HepG2 (cell line): ENCODE data around the gene C1S. TPM values are rescaled to one million over a fixed set of nuclear protein-coding genes. Genes with fewer than 3 reads are reported as not detected.
"Not testable (repeated sequence)": the region's sequence is repeated elsewhere in the genome, so short reads cannot be mapped to it uniquely, and the experiment has no call there.

Experiments used
- ATAC-seq: fragments of 200-7000 bp; cut with Tn5 transposase; 3 replicates; pipeline ENCODE4 v1.9.1; 2020; ENCODE audit warnings: mild to moderate bottlenecking, moderate library complexity
- BruUV-seq: library from RNA; stranded (reverse); fragments of 400-500 nt; replicated peaks from 2 replicates; lab custom pipeline; 2021; lab: Mats Ljungman, UMichigan
- CTCF ChIA-PET: fragments of 300-600 bp; formaldehyde crosslinking; extraction: SDS; loops from one replicate; lab custom pipeline; 2021; ENCODE audit warnings: low total read pairs, inconsistent platforms, low intra/inter-chr PET ratio; lab: Yijun Ruan, JAX
- POLR2A ChIA-PET: fragments of 350-600 bp; sonication (Branson Sonifier 250); formaldehyde crosslinking; loops from one replicate; lab custom pipeline; 2020; ENCODE audit warnings: antibody characterized with exemption, inconsistent platforms; lab: Yijun Ruan, JAX
- DNase-seq: peaks from one replicate; pipeline ENCODE4 v3.0.0-alpha.2; 2015; ENCODE audit warnings: low spot score
- FAIRE-seq: peaks from 3 replicates; lab custom pipeline; 2011; peaks lifted over from hg19 to GRCh38; lab: Jason Lieb, UNC
- H2AFZ ChIP-seq: one replicate; pipeline ENCODE4 v1.6.1; 2011; ENCODE audit warnings: low read length, inconsistent platforms
- H3K27ac ChIP-seq: fragments of 300-600 bp; 3 replicates; pipeline ENCODE4 v1.8.0; 2011; ENCODE audit warnings: mixed run types, mild to moderate bottlenecking, mixed read lengths, low read length, inconsistent platforms; ENCODE audit not compliant: insufficient read depth; ENCODE audit errors: extremely low read length
- H3K27me3 ChIP-seq, 2 experiments: fragments of 200-600 bp in 1 of 2; 2 replicates in 1 of 2; 3 replicates in 1 of 2; pipeline versions ENCODE4 v1.6.0 to v1.8.0; 2011; ENCODE audit warnings: low read length in 2 of 2, mild to moderate bottlenecking in 2 of 2, moderate library complexity in 2 of 2, inconsistent platforms in 1 of 2; ENCODE audit not compliant: insufficient read depth in 2 of 2, control insufficient read depth in 1 of 2
- H3K36me3 ChIP-seq, 2 experiments: fragments of 200-600 bp in 1 of 2; replicated peaks in 1 of 2; 2 replicates in 1 of 2; 3 replicates in 1 of 2; pipeline versions ENCODE4 v1.5.1 to v1.8.0; 2011; ENCODE audit warnings: low read length in 2 of 2, inconsistent platforms in 1 of 2; ENCODE audit not compliant: insufficient read depth in 2 of 2, control insufficient read depth in 1 of 2
- H3K4me1 ChIP-seq: 2 replicates; pipeline ENCODE4 v1.5.1; 2012; ENCODE audit warnings: low read length, inconsistent platforms; ENCODE audit not compliant: insufficient read depth
- H3K4me2 ChIP-seq: 2 replicates; pipeline ENCODE4 v1.6.0; 2011; ENCODE audit warnings: low read depth, low read length, inconsistent platforms
- H3K4me3 ChIP-seq, 3 experiments: fragments of 200-600 bp in 1 of 3; sonication (generic), shearing (Covaris generic) in 1 of 3; replicated peaks in 1 of 3; 2 replicates each; pipeline ENCODE4 v1.5.1; 2011 to 2016; ENCODE audit warnings: low read length in 3 of 3, inconsistent platforms in 2 of 3, low read depth in 2 of 3, mild to moderate bottlenecking in 2 of 3, control low read depth in 1 of 3, mixed read lengths in 1 of 3; ENCODE audit not compliant: insufficient read depth in 1 of 3
- H3K79me2 ChIP-seq: one replicate; pipeline ENCODE4 v1.6.1; 2011; ENCODE audit warnings: low read length, inconsistent platforms; ENCODE audit not compliant: insufficient read depth
- H3K9ac ChIP-seq: 2 replicates; pipeline ENCODE4 v1.6.0; 2011; ENCODE audit warnings: mild to moderate bottlenecking, low read depth, low read length, inconsistent platforms; ENCODE audit not compliant: insufficient read depth
- H3K9me3 ChIP-seq: 2 replicates; pipeline ENCODE4 v1.5.1; 2012; ENCODE audit warnings: mild to moderate bottlenecking, low read length
- H4K20me1 ChIP-seq: 2 replicates; pipeline ENCODE4 v1.6.0; 2011; ENCODE audit warnings: inconsistent platforms, mild to moderate bottlenecking, low read length, moderate library complexity; ENCODE audit not compliant: insufficient read depth
- NPAS2 ChIP-seq: sonication (generic); formaldehyde crosslinking; IDR thresholded peaks from 2 replicates; pipeline ENCODE4 v1.8.0; 2022; ENCODE audit warnings: mild to moderate bottlenecking, missing genetic modification reagents, borderline replicate concordance
- ZNF121 ChIP-seq: sonication (generic); formaldehyde crosslinking; IDR thresholded peaks from 2 replicates; pipeline ENCODE4 v1.5.0; 2020; ENCODE audit warnings: mild to moderate bottlenecking, missing genetic modification reagents
- ZNF770 ChIP-seq: sonication (generic); formaldehyde crosslinking; IDR thresholded peaks from 2 replicates; pipeline ENCODE4 v1.5.0; 2020; ENCODE audit warnings: mild to moderate bottlenecking, missing genetic modification reagents
- WGBS: methylation state at CpG from one replicate; pipeline ENCODE4 v1.1.6; 2017; ENCODE audit warnings: low lambda C conversion rate; 5-methylcytosine and 5-hydroxymethylcytosine counted together
- in situ Hi-C: cut with HindIII; loops from 2 replicates; pipeline ENCODE4 v1.10.0; 2017; ENCODE audit warnings: low pct_unique_long_range_greater_than_20kb; ENCODE audit not compliant: extremely low pct_ligation_motif_present
- intact Hi-C: fragments of 100-400 bp; cut with micrococcal nuclease; formaldehyde crosslinking; loops from one replicate; pipeline ENCODE4 v1.10.0; 2022; ENCODE audit not compliant: unreplicated experiment
- polyA plus RNA-seq, 8 experiments: library from polyadenylated mRNA; depleted of rRNA in 3 of 8; stranded (reverse) in 7 of 8; unstranded in 1 of 8; fragments of >200 nt; fragmentation: Illumina TruSeq in 4 of 8; extraction: Trizol in 4 of 8; gene quantifications; 2 replicates each; pipeline versions ENCODE4 v1.2.1 to v1.2.3, GENCODE V29; 2011 to 2016; ENCODE audit warnings: low read depth in 4 of 8, missing spikeins in 1 of 8, mixed read lengths in 1 of 8; ENCODE audit not compliant: insufficient read depth in 1 of 8
- total RNA-seq, 5 experiments: library from RNA; depleted of rRNA; stranded (reverse); fragments of >200 nt; fragmentation: Illumina TruSeq; extraction: Trizol; gene quantifications; 2 replicates each; pipeline ENCODE4 v1.2.3, GENCODE V29; 2016; ENCODE audit warnings: low read depth in 1 of 5
- TF ChIP-seq, protein P1 (sequence below): sonication (generic); formaldehyde crosslinking; IDR thresholded peaks from 2 replicates; pipeline ENCODE4 v1.8.1; 2023; ENCODE audit warnings: missing genetic modification reagents, mild to moderate bottlenecking, borderline replicate concordance

C1S gene
- total and polyA plus RNA-seq, 2 of the 13 experiments (the other 11 are each of a cell fraction or from before 2014, with no cell fraction given) = 14.5 to 18.2 TPM

DNA sequence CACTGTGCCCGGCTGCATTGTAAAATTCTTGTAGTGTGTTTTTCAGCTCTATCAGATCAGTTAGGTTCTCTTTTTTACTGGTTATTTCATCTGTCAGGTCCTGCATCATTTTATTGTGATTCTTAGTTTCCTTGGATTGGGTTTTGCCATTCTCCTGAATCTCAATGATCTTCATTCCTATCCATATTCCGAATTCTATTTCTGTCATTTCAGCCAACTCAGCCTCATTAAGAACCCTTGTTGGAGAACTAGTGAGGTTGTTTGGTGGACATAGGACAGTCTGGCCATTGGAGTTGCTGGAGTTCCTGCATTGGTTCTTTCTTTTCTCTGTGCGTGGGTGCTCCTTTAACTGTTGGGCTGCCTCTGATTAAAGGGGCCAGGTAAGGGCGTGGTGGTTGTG is 5.6 kb upstream of the C1S start (continued):
- TF ChIP-seq NPAS2 = no peak
- TF ChIP-seq, protein P1, sequence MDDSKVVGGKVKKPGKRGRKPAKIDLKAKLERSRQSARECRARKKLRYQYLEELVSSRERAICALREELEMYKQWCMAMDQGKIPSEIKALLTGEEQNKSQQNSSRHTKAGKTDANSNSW (CRISPR knock-in tag) = no peak
- TF ChIP-seq, all 625 proteins: peak for 0

DNA sequence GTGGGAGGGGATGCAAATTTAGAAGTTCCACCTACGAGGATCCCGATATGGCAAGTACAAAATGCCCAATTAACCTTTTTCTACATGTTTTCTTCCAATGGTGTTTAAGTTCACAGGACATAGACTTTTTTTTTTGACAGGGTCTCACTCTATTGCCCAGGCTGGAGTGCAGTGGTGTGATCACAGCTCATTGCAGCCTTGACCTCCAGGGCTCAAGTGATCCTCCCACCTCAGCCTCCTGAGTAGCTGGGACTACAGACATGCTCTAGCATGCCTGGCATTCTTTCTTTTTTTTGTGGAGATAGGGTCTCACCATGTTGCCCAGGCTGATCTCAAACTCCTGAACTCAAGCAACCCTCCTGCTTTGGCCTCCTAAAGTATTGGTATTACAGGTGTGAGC is 4.8 kb upstream of the C1S start:
- H3K4me2 ChIP-seq, DNase-seq, H3K36me3 ChIP-seq, POLR2A ChIA-PET, H3K27me3 ChIP-seq, H3K4me3 ChIP-seq, intact Hi-C loops, H3K79me2 ChIP-seq, H3K27ac ChIP-seq, H4K20me1 ChIP-seq, FAIRE-seq, H3K9ac ChIP-seq, H3K9me3 ChIP-seq, H2AFZ ChIP-seq, ATAC-seq, BruUV-seq, CTCF ChIA-PET: not testable (repeated sequence)
- 72% methylated on average over 2 of the region's 2 CpGs for WGBS
- H3K4me1 ChIP-seq = peaks cover 46% of the 10 kb centered on the region
- in situ Hi-C loops = loop anchor here (5.0 kb wide), 1 partner anchor 37 kb away; the partner anchor contains the start of gene C1R
- TF ChIP-seq ZNF770 (CRISPR knock-in tag) (peak; percentile 74), ZNF121 (CRISPR knock-in tag) (peak; percentile 69)
